ENCODE results near the gene PTPRN2. TPM values are rescaled to one million over a fixed set of nuclear protein-coding genes. Genes with fewer than 3 reads are reported as not detected.

The PTPRN2 gene
- polyA plus RNA-seq, 4 donors = 1.6 to 11.7 (median 4.0) TPM

GRCh38 chr7:157683747-157684156 lies 903.9 kb downstream of the PTPRN2 start:
- 16 to 20% (median 18%) methylated on average over 20 of the region's 20 CpGs for WGBS, 3 donors
- Histone ChIP-seq H3K36me3 (ENCODE audit: control insufficient read depth in 3 of 3, insufficient read depth in 2 of 3, low read depth in 1 of 3, low read length in 3 of 3) (no peaks in the 10 kb centered on the region), H3K27me3 (ENCODE audit: control insufficient read depth in 3 of 3, insufficient read depth in 3 of 3, low read length in 3 of 3) (peaks cover 28 to 63% (median 33%) of the 10 kb centered on the region in 3 donors), H3K4me1 (ENCODE audit: control insufficient read depth in 3 of 3, insufficient read depth in 2 of 3, low read depth in 1 of 3, low read length in 2 of 3) (no peaks in the 10 kb centered on the region), H3K9me3 (ENCODE audit: control insufficient read depth in 2 of 2, insufficient read depth in 1 of 2, low read depth in 1 of 2, low read length in 1 of 2) (no peaks in the 10 kb centered on the region), H3K27ac (ENCODE audit: low read depth in 1 of 3, low read length in 2 of 3) (no peak overlapping the region), H3K4me3 (ENCODE audit: low read depth in 1 of 3, low read length in 3 of 3) (no peak overlapping the region)
- DNase-seq (no peak), FAIRE-seq (no peak)

GRCh38 chr7:157682946-157683746 lies 904.5 kb downstream of the PTPRN2 start:
- peaks cover 25 to 63% (median 28%) of the 10 kb centered on the region in 3 donors for H3K27me3 ChIP-seq (ENCODE audit: control insufficient read depth in 3 of 3, insufficient read depth in 3 of 3, low read length in 3 of 3)
- no peak overlapping the region for H3K27ac ChIP-seq (ENCODE audit: low read depth in 1 of 3, low read length in 2 of 3)
- H3K9me3 ChIP-seq (ENCODE audit: control insufficient read depth in 2 of 2, insufficient read depth in 1 of 2, low read depth in 1 of 2, low read length in 1 of 2) = no peaks in the 10 kb centered on the region
- FAIRE-seq (no peak), DNase-seq (no peak)
- H3K4me1 ChIP-seq (ENCODE audit: control insufficient read depth in 3 of 3, insufficient read depth in 2 of 3, low read depth in 1 of 3, low read length in 2 of 3) = no peaks in the 10 kb centered on the region
- WGBS, 3 donors = 21 to 33% (median 29%) methylated on average over 21 of the region's 21 CpGs
- no peak overlapping the region for H3K4me3 ChIP-seq (ENCODE audit: low read depth in 1 of 3, low read length in 3 of 3)
- H3K36me3 ChIP-seq (ENCODE audit: control insufficient read depth in 3 of 3, insufficient read depth in 2 of 3, low read depth in 1 of 3, low read length in 3 of 3) = no peaks in the 10 kb centered on the region

- Histone ChIP-seq H3K27ac (ENCODE audit: low read depth in 1 of 3, low read length in 2 of 3) (no peak overlapping the region), H3K9me3 (ENCODE audit: control insufficient read depth in 2 of 2, insufficient read depth in 1 of 2, low read depth in 1 of 2, low read length in 1 of 2) (no peaks in the 10 kb centered on the region), H3K36me3 (ENCODE audit: control insufficient read depth in 3 of 3, insufficient read depth in 2 of 3, low read depth in 1 of 3, low read length in 3 of 3) (no peaks in the 10 kb centered on the region), H3K27me3 (ENCODE audit: control insufficient read depth in 3 of 3, insufficient read depth in 3 of 3, low read length in 3 of 3) (peaks cover 25 to 57% (median 29%) of the 10 kb centered on the region in 3 donors), H3K4me1 (ENCODE audit: control insufficient read depth in 3 of 3, insufficient read depth in 2 of 3, low read depth in 1 of 3, low read length in 2 of 3) (no peaks in the 10 kb centered on the region), H3K4me3 (ENCODE audit: low read depth in 1 of 3, low read length in 3 of 3) (no peak overlapping the region)
- 59 to 63% (median 62%) methylated on average over 28 of the region's 28 CpGs for WGBS, 3 donors
- no peak for DNase-seq
- no peak for FAIRE-seq
Observed at GRCh38 chr7:157682064-157682945, 905.3 kb downstream of the PTPRN2 start.

GRCh38 chr7:157679607-157680006 lies 908.0 kb downstream of the PTPRN2 start:
- no peak for FAIRE-seq
- Histone ChIP-seq H3K4me1 (ENCODE audit: control insufficient read depth in 3 of 3, insufficient read depth in 2 of 3, low read depth in 1 of 3, low read length in 2 of 3) (no peaks in the 10 kb centered on the region), H3K4me3 (ENCODE audit: low read depth in 1 of 3, low read length in 3 of 3) (no peak overlapping the region), H3K27ac (ENCODE audit: low read depth in 1 of 3, low read length in 2 of 3) (no peak overlapping the region), H3K27me3 (ENCODE audit: control insufficient read depth in 3 of 3, insufficient read depth in 3 of 3, low read length in 3 of 3) (peaks cover 14 to 43% (median 14%) of the 10 kb centered on the region in 3 donors), H3K9me3 (ENCODE audit: control insufficient read depth in 2 of 2, insufficient read depth in 1 of 2, low read depth in 1 of 2, low read length in 1 of 2) (no peaks in the 10 kb centered on the region), H3K36me3 (ENCODE audit: control insufficient read depth in 3 of 3, insufficient read depth in 2 of 3, low read depth in 1 of 3, low read length in 3 of 3) (no peaks in the 10 kb centered on the region)
- 58 to 65% (median 63%) methylated on average over 9 of the region's 9 CpGs for WGBS, 3 donors
- no peak for DNase-seq

GRCh38 chr7:157678501-157678900 lies 909.1 kb downstream of the PTPRN2 start:
- H3K36me3 ChIP-seq (ENCODE audit: control insufficient read depth in 3 of 3, insufficient read depth in 2 of 3, low read depth in 1 of 3, low read length in 3 of 3) = no peaks in the 10 kb centered on the region
- no peaks in the 10 kb centered on the region for H3K4me1 ChIP-seq (ENCODE audit: control insufficient read depth in 3 of 3, insufficient read depth in 2 of 3, low read depth in 1 of 3, low read length in 2 of 3)
- H3K27ac ChIP-seq (ENCODE audit: low read depth in 1 of 3, low read length in 2 of 3) = no peak overlapping the region
- DNase-seq (no peak), FAIRE-seq (no peak)
- peaks cover 5 to 36% (median 11%) of the 10 kb centered on the region in 3 donors for H3K27me3 ChIP-seq (ENCODE audit: control insufficient read depth in 3 of 3, insufficient read depth in 3 of 3, low read length in 3 of 3)
- no peaks in the 10 kb centered on the region for H3K9me3 ChIP-seq (ENCODE audit: control insufficient read depth in 2 of 2, insufficient read depth in 1 of 2, low read depth in 1 of 2, low read length in 1 of 2)
- no peak overlapping the region for H3K4me3 ChIP-seq (ENCODE audit: low read depth in 1 of 3, low read length in 3 of 3)
- 28 to 46% (median 33%) methylated on average over 9 of the region's 9 CpGs for WGBS, 3 donors

- H3K4me1 ChIP-seq (ENCODE audit: control insufficient read depth in 3 of 3, insufficient read depth in 2 of 3, low read depth in 1 of 3, low read length in 2 of 3) = no peaks in the 10 kb centered on the region
- H3K27me3 ChIP-seq (ENCODE audit: control insufficient read depth in 3 of 3, insufficient read depth in 3 of 3, low read length in 3 of 3) = peaks cover 0 to 22% (median 2%) of the 10 kb centered on the region in 3 donors
- H3K36me3 ChIP-seq (ENCODE audit: control insufficient read depth in 3 of 3, insufficient read depth in 2 of 3, low read depth in 1 of 3, low read length in 3 of 3) = no peaks in the 10 kb centered on the region
- no peak overlapping the region for H3K27ac ChIP-seq (ENCODE audit: low read depth in 1 of 3, low read length in 2 of 3)
- H3K4me3 ChIP-seq (ENCODE audit: low read depth in 1 of 3, low read length in 3 of 3) = no peak overlapping the region
- FAIRE-seq (no peak), DNase-seq (no peak)
- H3K9me3 ChIP-seq (ENCODE audit: control insufficient read depth in 2 of 2, insufficient read depth in 1 of 2, low read depth in 1 of 2, low read length in 1 of 2) = no peaks in the 10 kb centered on the region
- 33 to 66% (median 48%) methylated on average over 19 of the region's 19 CpGs for WGBS, 3 donors
Observed at GRCh38 chr7:157676456-157677255, 911.0 kb downstream of the PTPRN2 start.

- no peaks in the 10 kb centered on the region for H3K36me3 ChIP-seq (ENCODE audit: control insufficient read depth in 3 of 3, insufficient read depth in 2 of 3, low read depth in 1 of 3, low read length in 3 of 3)
- FAIRE-seq (no peak), DNase-seq (peak in 1 of 2 donors; percentile 7)
- H3K9me3 ChIP-seq (ENCODE audit: control insufficient read depth in 2 of 2, insufficient read depth in 1 of 2, low read depth in 1 of 2, low read length in 1 of 2) = no peaks in the 10 kb centered on the region
- peaks cover 0 to 20% (median 2%) of the 10 kb centered on the region in 3 donors for H3K27me3 ChIP-seq (ENCODE audit: control insufficient read depth in 3 of 3, insufficient read depth in 3 of 3, low read length in 3 of 3)
- H3K4me3 ChIP-seq (ENCODE audit: low read depth in 1 of 3, low read length in 3 of 3) = no peak overlapping the region
- WGBS, 3 donors = 52 to 85% (median 58%) methylated on average over 11 of the region's 11 CpGs
- H3K27ac ChIP-seq (ENCODE audit: low read depth in 1 of 3, low read length in 2 of 3) = no peak overlapping the region
- H3K4me1 ChIP-seq (ENCODE audit: control insufficient read depth in 3 of 3, insufficient read depth in 2 of 3, low read depth in 1 of 3, low read length in 2 of 3) = no peaks in the 10 kb centered on the region
Observed at GRCh38 chr7:157676001-157676400, 911.6 kb downstream of the PTPRN2 start.

- H3K4me3 ChIP-seq (ENCODE audit: low read depth in 1 of 3, low read length in 3 of 3) = no peak overlapping the region
- 79 to 88% (median 80%) methylated on average over 21 of the region's 21 CpGs for WGBS, 3 donors
- H3K9me3 ChIP-seq (ENCODE audit: control insufficient read depth in 2 of 2, insufficient read depth in 1 of 2, low read depth in 1 of 2, low read length in 1 of 2) = no peaks in the 10 kb centered on the region
- DNase-seq (no peak), FAIRE-seq (no peak)
- H3K36me3 ChIP-seq (ENCODE audit: control insufficient read depth in 3 of 3, insufficient read depth in 2 of 3, low read depth in 1 of 3, low read length in 3 of 3) = no peaks in the 10 kb centered on the region
- no peaks in the 10 kb centered on the region for H3K4me1 ChIP-seq (ENCODE audit: control insufficient read depth in 3 of 3, insufficient read depth in 2 of 3, low read depth in 1 of 3, low read length in 2 of 3)
- peaks cover 0 to 20% (median 2%) of the 10 kb centered on the region in 3 donors for H3K27me3 ChIP-seq (ENCODE audit: control insufficient read depth in 3 of 3, insufficient read depth in 3 of 3, low read length in 3 of 3)
- no peak overlapping the region for H3K27ac ChIP-seq (ENCODE audit: low read depth in 1 of 3, low read length in 2 of 3)
Observed at GRCh38 chr7:157675427-157675927, 912.1 kb downstream of the PTPRN2 start.
